HG02759 (cell line): ENCODE measurements around the gene ADARB2.

Source experiments
- ATAC-seq: cut with Tn5 transposase; IDR thresholded peaks from one replicate; pipeline ENCODE4 v1.9.1; 2021; ENCODE audit warnings: mild to moderate bottlenecking, moderate library complexity; ENCODE audit not compliant: unreplicated experiment

Gene ADARB2

GRCh38 chr10:1280466-1281404 is 456.6 kb downstream of the ADARB2 start:
- no peak for ATAC-seq

GRCh38 chr10:1278306-1278705 is 459.0 kb downstream of the ADARB2 start:
- no peak for ATAC-seq

GRCh38 chr10:1274701-1275544 is 462.4 kb downstream of the ADARB2 start:
- ATAC-seq = no peak

- no peak for ATAC-seq
Observed at GRCh38 chr10:1274111-1274661, 463.1 kb downstream of the ADARB2 start.

- ATAC-seq = no peak
Observed at GRCh38 chr10:1273372-1274105, 463.8 kb downstream of the ADARB2 start.

- no peak for ATAC-seq
Observed at GRCh38 chr10:1272777-1273161, 464.6 kb downstream of the ADARB2 start.

GRCh38 chr10:1272079-1272776 is 465.1 kb downstream of the ADARB2 start:
- ATAC-seq = no peak

GRCh38 chr10:1270906-1271305 is 466.4 kb downstream of the ADARB2 start:
- no peak for ATAC-seq

GRCh38 chr10:1270490-1270889 is 466.8 kb downstream of the ADARB2 start:
- ATAC-seq = no peak

GRCh38 chr10:1268831-1269230 is 468.5 kb downstream of the ADARB2 start:
- no peak for ATAC-seq

GRCh38 chr10:1267568-1267967 is 469.8 kb downstream of the ADARB2 start:
- ATAC-seq = no peak

GRCh38 chr10:1267148-1267547 is 470.2 kb downstream of the ADARB2 start:
- ATAC-seq = no peak

- ATAC-seq = no peak
Observed at GRCh38 chr10:1266033-1266802, 471.1 kb downstream of the ADARB2 start.

- no peak for ATAC-seq
Observed at GRCh38 chr10:1264001-1264400, 473.3 kb downstream of the ADARB2 start.

- ATAC-seq = no peak
Observed at GRCh38 chr10:1257274-1257673, 480.1 kb downstream of the ADARB2 start.

- no peak for ATAC-seq
Observed at GRCh38 chr10:1256432-1256725, 480.9 kb downstream of the ADARB2 start.

- no peak for ATAC-seq
Observed at GRCh38 chr10:1255600-1256431, 481.5 kb downstream of the ADARB2 start.

GRCh38 chr10:1255118-1255517 is 482.2 kb downstream of the ADARB2 start:
- ATAC-seq = no peak
